D341Med (cell line): ENCODE data around the gene BDH1.

Source experiments
- DNase-seq: peaks from one replicate; pipeline ENCODE4 v3.0.0; 2012; ENCODE audit warnings: low spot score

BDH1 gene

DNA sequence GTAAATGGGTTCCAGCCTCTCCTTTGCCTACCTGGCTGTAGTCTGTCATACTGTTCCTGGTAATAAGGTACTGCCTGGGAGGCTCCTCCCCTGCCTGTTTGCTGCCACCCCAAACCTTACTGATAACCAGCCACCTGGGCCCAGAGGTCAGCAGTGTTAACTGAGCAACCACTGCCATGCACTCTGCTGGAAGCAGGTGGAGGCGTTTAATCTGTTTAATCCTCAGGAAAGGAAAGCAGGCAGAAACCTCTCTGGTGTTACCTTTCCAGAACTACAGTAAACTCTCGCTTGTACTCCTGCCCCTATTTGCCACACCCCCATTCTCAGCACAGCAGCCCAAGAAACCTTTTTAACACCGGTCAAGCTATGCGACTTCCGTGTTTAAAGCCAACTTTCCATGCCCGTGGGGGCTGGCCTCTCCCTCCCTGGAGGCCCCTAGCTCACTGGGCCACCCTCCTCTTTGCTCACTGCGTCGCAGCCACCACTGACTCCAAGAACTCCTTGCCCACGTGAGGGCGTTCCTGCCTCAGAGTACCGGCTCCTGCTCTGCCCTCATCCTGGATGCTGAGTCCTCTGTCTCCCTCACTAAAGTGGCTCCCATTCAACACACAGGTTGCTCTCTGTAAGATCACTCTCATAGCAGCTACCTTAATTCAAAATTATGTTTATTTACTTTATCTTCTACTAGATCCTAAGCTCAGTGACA is 8.3 kb downstream of the BDH1 start:
- DNase-seq = no peak

- DNase-seq = no peak
Measured at GRCh38 chr3:197546307-197547085, 9.3 kb downstream of the BDH1 start.

GRCh38 chr3:197545571-197545970 is 10.2 kb downstream of the BDH1 start:
- no peak for DNase-seq

- DNase-seq = no peak
Measured at GRCh38 chr3:197545101-197545500, 10.7 kb downstream of the BDH1 start.

GRCh38 chr3:197542741-197543454 is 12.9 kb downstream of the BDH1 start:
- DNase-seq = no peak

GRCh38 chr3:197541756-197542539 is 13.8 kb downstream of the BDH1 start:
- no peak for DNase-seq

DNA sequence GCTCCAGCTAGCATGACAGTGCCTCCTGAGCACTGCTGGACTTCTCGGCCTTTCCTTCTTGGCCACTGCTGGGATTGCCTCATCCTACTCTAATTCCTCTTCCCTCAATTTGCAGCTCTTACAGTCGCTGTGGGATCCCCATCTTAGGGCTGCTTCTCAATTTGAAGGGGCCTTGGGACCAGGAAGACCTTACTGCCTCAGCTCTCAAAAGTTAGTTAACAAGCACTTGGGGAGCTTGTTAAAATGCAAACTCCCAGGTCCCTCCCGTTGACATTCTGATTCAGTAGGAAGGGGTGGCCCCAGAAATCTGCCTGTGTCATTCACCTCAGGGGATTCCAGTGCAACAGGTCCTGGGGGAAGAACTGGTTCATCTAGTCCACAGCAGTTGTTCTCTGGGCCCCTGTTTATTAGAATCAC is 14.8 kb downstream of the BDH1 start:
- DNase-seq = no peak

- DNase-seq = no peak
Measured at GRCh38 chr3:197539651-197540051, 16.1 kb downstream of the BDH1 start.

DNA sequence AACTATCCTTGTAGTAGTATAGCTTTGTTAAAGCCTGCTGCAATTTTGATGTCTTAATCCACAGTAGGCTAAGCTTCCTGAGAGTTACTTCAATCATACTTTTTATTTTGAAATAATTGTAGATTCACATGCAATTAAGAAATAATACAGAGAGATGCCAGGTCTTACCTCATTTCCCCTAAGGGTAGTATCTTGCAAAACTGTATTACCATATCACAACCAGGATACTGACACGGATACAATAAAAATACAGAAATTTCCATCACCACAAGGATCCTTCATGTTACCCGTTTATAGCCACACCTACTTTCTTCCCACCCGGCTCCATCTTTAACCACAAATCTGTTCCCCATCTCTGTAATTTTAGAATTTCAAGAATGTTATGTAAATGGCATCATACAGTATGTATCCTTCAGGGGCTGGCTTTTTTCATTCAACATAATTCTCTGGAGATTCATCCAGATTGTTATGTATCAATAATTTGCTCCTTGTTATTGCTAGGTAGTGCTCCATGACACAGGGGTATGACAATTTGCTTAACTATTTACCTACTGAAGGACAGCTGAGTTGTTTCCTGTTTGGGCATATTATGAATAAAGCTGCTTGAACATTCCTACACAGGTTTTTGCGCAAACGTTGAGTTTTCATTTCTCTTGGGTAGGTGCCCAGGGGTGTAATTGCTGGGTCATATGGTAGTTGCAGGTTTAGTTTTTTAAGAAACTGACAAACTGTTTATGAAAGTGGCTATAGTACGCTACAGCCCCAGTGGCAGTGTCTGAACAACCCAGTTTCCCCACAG is 21.6 kb downstream of the BDH1 start:
- DNase-seq = no peak

GRCh38 chr3:197533396-197533795 is 22.4 kb downstream of the BDH1 start:
- DNase-seq = no peak

- DNase-seq = no peak
Measured at GRCh38 chr3:197532388-197532787, 23.4 kb downstream of the BDH1 start.

GRCh38 chr3:197528190-197528589 is 27.6 kb downstream of the BDH1 start:
- no peak for DNase-seq

GRCh38 chr3:197527569-197527968 is 28.2 kb downstream of the BDH1 start:
- no peak for DNase-seq

- DNase-seq = no peak
Measured at GRCh38 chr3:197525706-197526105, 30.1 kb downstream of the BDH1 start.

DNA sequence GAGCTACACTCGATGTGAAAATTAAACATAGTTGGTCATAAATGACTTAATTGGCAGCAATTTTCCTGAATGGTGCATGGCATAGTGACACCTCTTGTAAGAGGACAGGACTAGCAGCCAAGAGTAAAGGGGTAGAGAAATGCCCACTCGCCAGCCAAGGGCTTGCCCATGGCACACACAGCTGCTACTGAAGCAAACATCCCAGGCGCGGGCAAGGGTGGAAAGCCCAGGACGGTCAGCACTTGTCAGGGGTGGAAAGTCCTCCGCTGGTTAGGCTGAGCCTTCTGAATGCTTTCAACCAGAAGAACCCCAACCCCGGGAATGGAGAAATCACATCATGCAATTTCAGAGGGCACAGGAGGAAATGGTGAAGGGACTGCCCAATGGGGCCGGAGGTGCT is 31.6 kb downstream of the BDH1 start:
- DNase-seq = no peak

DNA sequence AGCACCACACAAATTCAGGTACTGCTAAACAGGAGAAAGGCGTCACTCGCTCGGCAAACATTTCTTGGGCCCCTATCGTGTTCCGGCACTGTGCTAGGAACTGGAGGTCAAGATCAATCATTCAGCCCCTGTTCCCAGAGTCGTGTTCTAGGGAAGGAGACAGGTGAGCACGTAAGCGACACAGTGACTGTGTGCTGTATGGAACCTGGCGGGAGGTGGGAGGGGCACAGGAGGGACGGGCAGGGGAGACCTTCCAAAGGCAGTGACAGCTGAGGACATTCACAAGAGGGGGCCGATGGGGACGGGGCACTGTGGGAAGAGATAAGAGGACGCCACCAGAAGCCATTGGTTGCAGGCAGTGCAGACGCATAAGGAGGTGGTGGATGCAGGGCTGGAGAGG is 32.2 kb downstream of the BDH1 start:
- no peak for DNase-seq

DNA sequence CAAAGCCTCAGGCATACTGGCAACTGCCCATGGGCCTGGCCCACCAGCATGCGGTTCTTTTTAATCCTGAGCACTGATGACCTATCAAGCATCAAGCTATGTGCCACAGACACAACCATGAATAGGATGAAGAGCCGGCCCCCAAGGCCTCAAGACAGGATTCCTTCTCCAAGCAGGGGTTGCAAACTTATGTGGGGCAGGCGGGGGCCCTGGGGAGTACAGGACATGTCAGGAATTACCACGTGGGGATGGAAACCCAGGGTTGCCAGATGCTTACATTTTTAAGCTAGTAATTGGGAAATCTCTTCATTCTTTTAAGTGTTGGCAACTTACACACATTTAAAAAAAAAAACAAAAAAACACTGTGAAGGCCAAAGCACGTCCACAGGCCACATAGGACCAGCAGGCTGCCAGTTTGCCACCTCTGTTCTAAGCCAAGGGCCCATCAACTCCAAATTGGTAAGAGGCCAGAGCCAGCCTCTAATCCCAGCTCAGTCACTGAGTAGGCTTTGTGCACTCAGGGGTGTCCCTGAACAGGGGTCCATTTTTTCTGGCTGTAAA is 32.8 kb downstream of the BDH1 start:
- DNase-seq = no peak

DNA sequence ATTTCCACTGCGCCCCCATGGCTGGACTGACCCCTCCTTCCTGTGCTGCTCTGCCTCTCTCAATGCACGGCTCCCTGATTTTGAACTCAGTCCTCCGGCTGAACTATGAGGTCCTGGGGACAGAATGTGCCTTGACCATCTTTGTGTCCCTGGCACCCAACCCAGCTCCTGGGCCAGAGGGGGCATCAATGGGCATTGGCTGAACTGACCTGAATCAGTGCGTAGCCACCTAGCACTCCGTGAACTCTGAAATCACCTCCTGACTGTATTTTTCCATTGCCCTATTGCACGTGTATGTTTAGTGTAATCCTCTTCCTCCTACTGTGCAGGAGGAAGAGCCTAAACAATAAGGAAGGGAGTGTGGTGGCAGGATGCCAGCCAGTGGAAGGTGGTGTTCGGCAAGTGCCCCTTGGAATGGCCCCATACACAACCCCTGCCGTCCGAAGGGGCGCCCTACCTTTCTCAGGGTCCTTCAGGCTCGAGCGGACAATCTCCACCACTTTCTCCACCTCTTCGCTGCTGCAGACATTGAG is 33.5 kb downstream of the BDH1 start:
- no peak for DNase-seq

GRCh38 chr3:197521277-197522182 is 34.2 kb downstream of the BDH1 start:
- DNase-seq = no peak
